Coronary artery (tissue), 2 donors: ENCODE measurements around the gene PKN1.
"Not testable (repeated sequence)": the region's sequence is repeated elsewhere in the genome, so short reads cannot be mapped to it uniquely, and the experiment has no call there.

Experiments
- DNase-seq: peaks from one replicate; pipeline ENCODE4 v3.0.0-alpha.2; 2017; ENCODE audit warnings: low spot score
- H3K27ac ChIP-seq, 2 donors: fragments of 200-600 bp; sonication (generic); one replicate each; pipeline ENCODE4 v1.5.1; 2016 to 2019
- H3K4me3 ChIP-seq: fragments of 200-600 bp; sonication (generic); 2 replicates; pipeline ENCODE4 v1.5.1; 2016; ENCODE audit warnings: mild to moderate bottlenecking, moderate library complexity
- CTCF ChIP-seq: fragments of 200-600 bp; sonication (generic); IDR thresholded peaks from one replicate; pipeline ENCODE4 v1.5.1; 2019; ENCODE audit warnings: antibody characterized with exemption

PKN1 gene

GRCh38 chr19:14442891-14443631, 10.0 kb downstream of the PKN1 start:
- DNase-seq, result no peak
- no peak for TF ChIP-seq CTCF

GRCh38 chr19:14443632-14444216, 10.6 kb downstream of the PKN1 start:
- TF ChIP-seq CTCF, result no peak
- no peak for DNase-seq
- Histone ChIP-seq H3K4me3 (no peak overlapping the region), H3K27ac (no peak overlapping the region)

More at GRCh38 chr19:14442891-14443631, 10.0 kb downstream of the PKN1 start:
- Histone ChIP-seq H3K27ac (no peak overlapping the region), H3K4me3 (no peak overlapping the region)

- no peak for TF ChIP-seq CTCF
- Histone ChIP-seq H3K27ac (no peak overlapping the region), H3K4me3 (no peak overlapping the region)
- no peak for DNase-seq
These were observed 13.4 kb downstream of the PKN1 start for GRCh38 chr19:14446336-14447036.

GRCh38 chr19:14449321-14449720, 16.2 kb downstream of the PKN1 start:
- H3K27ac ChIP-seq, result no peak overlapping the region
- TF ChIP-seq CTCF, result no peak
- H3K4me3 ChIP-seq, result no peak overlapping the region
- DNase-seq, result no peak

- Histone ChIP-seq H3K4me3 (no peak overlapping the region), H3K27ac (no peak overlapping the region)
- no peak for DNase-seq
- TF ChIP-seq CTCF, result no peak
These were observed 17.2 kb downstream of the PKN1 start for GRCh38 chr19:14450168-14450874.

GRCh38 chr19:14450876-14451275, 17.8 kb downstream of the PKN1 start:
- TF ChIP-seq CTCF, result no peak
- H3K27ac ChIP-seq, result no peak overlapping the region
- H3K4me3 ChIP-seq, result no peak overlapping the region
- DNase-seq, result no peak

GRCh38 chr19:14452303-14452702, 19.2 kb downstream of the PKN1 start:
- H3K4me3 ChIP-seq, DNase-seq, H3K27ac ChIP-seq: not testable (repeated sequence)
